ENCODE measurements around the gene ELMOD1.

- TF ChIP-seq POLR2A (IDR thresholded peaks at IDR 0.05) (no peak), CTCF (IDR thresholded peaks at IDR 0.05) (no peak)
Measured at GRCh38 chr11:107675902-107676301, 85.0 kb downstream of the ELMOD1 start.
